ENCODE measurements around the gene OXNAD1. TPM values are rescaled to one million over a fixed set of nuclear protein-coding genes. Genes with fewer than 3 reads are reported as not detected.

The OXNAD1 gene
- total RNA-seq, 1 experiment from 2014 or later, result 6.6 TPM

DNA sequence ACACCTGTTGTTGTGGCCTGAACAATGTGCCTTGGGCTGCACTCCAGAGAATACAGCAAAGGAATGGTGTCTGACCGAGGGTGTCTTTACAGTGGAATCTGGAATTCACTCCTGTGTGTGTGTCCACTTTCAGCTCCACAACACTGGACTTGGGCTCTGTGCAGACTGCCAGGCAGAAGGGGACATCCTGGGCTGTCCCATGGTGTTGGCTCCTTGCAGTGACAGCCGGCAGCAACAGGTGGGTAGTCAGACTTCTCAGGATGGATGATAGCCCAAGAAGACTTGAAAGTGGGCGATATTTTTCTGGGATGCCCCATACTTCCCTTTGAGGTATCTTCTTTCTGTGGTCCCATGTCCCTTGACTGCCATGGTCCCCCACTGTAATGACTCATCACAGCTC is 45.2 kb upstream of the OXNAD1 start:
- ChIA-PET CTCF (no interaction called here), POLR2A (no interaction called here)
- no peaks in the 10 kb centered on the region for H3K9me3 ChIP-seq (ENCODE audit: control insufficient read depth, insufficient read depth, low read depth, low read length)
- no peak overlapping the region for H3K4me3 ChIP-seq (ENCODE audit: low read depth in 2 of 2, low read length in 2 of 2)
- H3K27me3 ChIP-seq (ENCODE audit: control insufficient read depth, insufficient read depth, low read length), result no peaks in the 10 kb centered on the region
- DNase-seq (ENCODE audit: low read depth, low spot score), result no peak
- H3K4me1 ChIP-seq (ENCODE audit: control insufficient read depth, insufficient read depth, low read length), result no peaks in the 10 kb centered on the region
- no TSS peak for BruUV-seq (replicated peaks)
- TF ChIP-seq, protein P1, sequence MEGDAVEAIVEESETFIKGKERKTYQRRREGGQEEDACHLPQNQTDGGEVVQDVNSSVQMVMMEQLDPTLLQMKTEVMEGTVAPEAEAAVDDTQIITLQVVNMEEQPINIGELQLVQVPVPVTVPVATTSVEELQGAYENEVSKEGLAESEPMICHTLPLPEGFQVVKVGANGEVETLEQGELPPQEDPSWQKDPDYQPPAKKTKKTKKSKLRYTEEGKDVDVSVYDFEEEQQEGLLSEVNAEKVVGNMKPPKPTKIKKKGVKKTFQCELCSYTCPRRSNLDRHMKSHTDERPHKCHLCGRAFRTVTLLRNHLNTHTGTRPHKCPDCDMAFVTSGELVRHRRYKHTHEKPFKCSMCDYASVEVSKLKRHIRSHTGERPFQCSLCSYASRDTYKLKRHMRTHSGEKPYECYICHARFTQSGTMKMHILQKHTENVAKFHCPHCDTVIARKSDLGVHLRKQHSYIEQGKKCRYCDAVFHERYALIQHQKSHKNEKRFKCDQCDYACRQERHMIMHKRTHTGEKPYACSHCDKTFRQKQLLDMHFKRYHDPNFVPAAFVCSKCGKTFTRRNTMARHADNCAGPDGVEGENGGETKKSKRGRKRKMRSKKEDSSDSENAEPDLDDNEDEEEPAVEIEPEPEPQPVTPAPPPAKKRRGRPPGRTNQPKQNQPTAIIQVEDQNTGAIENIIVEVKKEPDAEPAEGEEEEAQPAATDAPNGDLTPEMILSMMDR (IDR thresholded peaks at IDR 0.05), result no peak
- TF ChIP-seq SIN3A (IDR thresholded peaks at IDR 0.05; ENCODE audit: borderline replicate concordance, insufficient read depth, low read depth, low read length) (no peak), REST (IDR thresholded peaks at IDR 0.05; ENCODE audit: insufficient read depth in 1 of 2, low read depth in 2 of 2, low read length in 1 of 2) (no peak), POLR2AphosphoS5 (IDR thresholded peaks at IDR 0.05; ENCODE audit: low read depth, low read length) (no peak), TCF7L2 (IDR thresholded peaks at IDR 0.05; ENCODE audit: low read depth, low read length) (no peak)
- in situ Hi-C loops (cut with HindIII; ENCODE audit: low pct_unique_long_range_greater_than_20kb, low sequenced_read_pairs) (no loop called here), intact Hi-C loops (cut with micrococcal nuclease; ENCODE audit: unreplicated experiment) (no loop called here)
- no peak for ATAC-seq
- H3K36me3 ChIP-seq (ENCODE audit: control insufficient read depth, insufficient read depth, low read length), result no peaks in the 10 kb centered on the region
- H3K27ac ChIP-seq (ENCODE audit: low read length), result no peak overlapping the region

GRCh38 chr3:16221990-16222389 is 43.0 kb upstream of the OXNAD1 start:
- CTCF ChIA-PET, result no interaction called here
- Histone ChIP-seq H3K27me3 (ENCODE audit: control insufficient read depth, insufficient read depth, low read length) (no peaks in the 10 kb centered on the region), H3K36me3 (ENCODE audit: control insufficient read depth, insufficient read depth, low read length) (no peaks in the 10 kb centered on the region), H3K9me3 (ENCODE audit: control insufficient read depth, insufficient read depth, low read depth, low read length) (no peaks in the 10 kb centered on the region), H3K4me1 (ENCODE audit: control insufficient read depth, insufficient read depth, low read length) (no peaks in the 10 kb centered on the region), H3K4me3 (ENCODE audit: low read depth in 2 of 2, low read length in 2 of 2) (no peak overlapping the region), H3K27ac (ENCODE audit: low read length) (no peak overlapping the region)
- BruUV-seq (replicated peaks), result no TSS peak
- in situ Hi-C loops (cut with HindIII; ENCODE audit: low pct_unique_long_range_greater_than_20kb, low sequenced_read_pairs), result no loop called here
- POLR2A ChIA-PET, result no interaction called here
- ATAC-seq (no peak), DNase-seq (ENCODE audit: low read depth, low spot score) (no peak)
- intact Hi-C loops (cut with micrococcal nuclease; ENCODE audit: unreplicated experiment), result no loop called here
- TF ChIP-seq TCF7L2 (IDR thresholded peaks at IDR 0.05; ENCODE audit: low read depth, low read length) (no peak), SIN3A (IDR thresholded peaks at IDR 0.05; ENCODE audit: borderline replicate concordance, insufficient read depth, low read depth, low read length) (no peak), POLR2AphosphoS5 (IDR thresholded peaks at IDR 0.05; ENCODE audit: low read depth, low read length) (no peak), REST (IDR thresholded peaks at IDR 0.05; ENCODE audit: insufficient read depth in 1 of 2, low read depth in 2 of 2, low read length in 1 of 2) (no peak)
- TF ChIP-seq, protein P1 (IDR thresholded peaks at IDR 0.05), result no peak
